ENCODE results near the gene RAB11A. TPM values are rescaled to one million over a fixed set of nuclear protein-coding genes. Genes with fewer than 3 reads are reported as not detected.

Gene RAB11A
- total and polyA plus RNA-seq, 9 of the 15 experiments (the other 6 are each of a cell fraction or from before 2014, with no cell fraction given): 129 to 369 (median 245) TPM

- TF ChIP-seq HMGXB4 (CRISPR knock-in tag; IDR thresholded peaks at IDR 0.05): peak; percentile 99
- no peak; the same call in 1 of the 2 replicates for TF ChIP-seq ZC3H4 (CRISPR knock-in tag; IDR thresholded peaks at IDR 0.05; ENCODE audit: borderline replicate concordance)
- no peak for TF ChIP-seq ZSCAN32 (CRISPR knock-in tag; IDR thresholded peaks at IDR 0.05)
- TF ChIP-seq NR4A1 (CRISPR knock-in tag; IDR thresholded peaks at IDR 0.05): no peak
- TF ChIP-seq NR4A1 (tag; IDR thresholded peaks at IDR 0.05): no peak
- no peak; the same call in 1 of the 2 replicates for TF ChIP-seq STAT6 (CRISPR knock-in tag; IDR thresholded peaks at IDR 0.05)
- TF ChIP-seq ZNF707 (CRISPR knock-in tag; conservative IDR thresholded peaks at IDR 0.05): no peak
- TF ChIP-seq ZNF217 (CRISPR knock-in tag; IDR thresholded peaks at IDR 0.05): no peak
- TF ChIP-seq U2AF1 (optimal IDR thresholded peaks at IDR 0.05; ENCODE audit: low read depth, low read length): no peak
- no peak for TF ChIP-seq RBM34 (IDR thresholded peaks at IDR 0.05; ENCODE audit: borderline replicate concordance, insufficient read depth, low read length)
- no peak for TF ChIP-seq SMARCC2 (IDR thresholded peaks at IDR 0.05; ENCODE audit: low read depth)
- no peak for TF ChIP-seq MITF (IDR thresholded peaks at IDR 0.05)
- TF ChIP-seq FUS (optimal IDR thresholded peaks at IDR 0.05; ENCODE audit: low read depth, low read length): no peak
- peak; percentile 49 to 58 (median 53); a peak in 4 of 6 replicates for TF ChIP-seq CTCF (IDR thresholded peaks at IDR 0.05 in 2 of 3, conservative IDR thresholded peaks at IDR 0.05 in 1 of 3; ENCODE audit: insufficient read depth in 2 of 3, low read depth in 1 of 3, low read length in 3 of 3)
- TF ChIP-seq SIN3A (IDR thresholded peaks at IDR 0.05; ENCODE audit: borderline replicate concordance in 2 of 2, control insufficient read depth in 1 of 2, low read depth in 2 of 2, low read length in 2 of 2): peak; percentile 70 to 72; a peak in 2 of 4 replicates
- no peak for TF ChIP-seq ZNF175 (CRISPR knock-in tag; IDR thresholded peaks at IDR 0.05; ENCODE audit: low read depth)
Observed at GRCh38 chr15:65869126-65869953, at the start of gene RAB11A (continued).

Measured in K562 (cell line).